Activated T-helper 17 cell treated with anti-CD3 and anti-CD28 coated beads, Interleukin-2, amount 50 U/mL, for 72 hours (primary cell): ENCODE results near the gene OR2L8. TPM values are rescaled to one million over a fixed set of nuclear protein-coding genes. Genes with fewer than 3 reads are reported as not detected.

Source experiments
- ATAC-seq: fragments of 150-1000 bp; cut with Tn5 transposase; replicated peaks from 2 replicates; pipeline ENCODE4 v1.10.0; 2021; ENCODE audit warnings: mild to moderate bottlenecking, moderate library complexity
- H3K27ac Mint-ChIP-seq: one replicate; pipeline ENCODE4 v1.8.0; 2022; ENCODE audit warnings: mixed read lengths
- H3K27me3 Mint-ChIP-seq: one replicate; pipeline ENCODE4 v1.8.0; 2022; ENCODE audit warnings: mixed read lengths
- H3K36me3 Mint-ChIP-seq: one replicate; pipeline ENCODE4 v1.8.0; 2022; ENCODE audit warnings: low read depth, mild to moderate bottlenecking, mixed read lengths
- H3K4me1 Mint-ChIP-seq: one replicate; pipeline ENCODE4 v1.8.0; 2022; ENCODE audit warnings: mixed read lengths
- H3K4me3 Mint-ChIP-seq: one replicate; pipeline ENCODE4 v1.8.0; 2022; ENCODE audit warnings: mild to moderate bottlenecking, mixed read lengths
- H3K9me3 Mint-ChIP-seq: one replicate; pipeline ENCODE4 v1.8.0; 2022; ENCODE audit warnings: mixed read lengths
- total RNA-seq, 2 donors: library from RNA; stranded (reverse); gene quantifications; one replicate each; pipeline ENCODE4 v1.2.3, GENCODE V29; 2022

OR2L8 gene
- not detected for total RNA-seq

GRCh38 chr1:247948558-247948957 is at the start of gene OR2L8:
TSS of gene OR2L8 (plus strand) at chr1:247948858. CDS start at chr1:247948858, 0 bp downstream.
- ATAC-seq, result no peak
- Mint-ChIP-seq H3K4me1 (no peaks in the 10 kb centered on the region), H3K4me3 (no peak within 1 kb of the TSS), H3K9me3 (peaks cover 3% of the 10 kb centered on the region), H3K27ac (no peak within 1 kb of the TSS), H3K27me3 (peaks cover 2% of the 10 kb centered on the region), H3K36me3 (no peaks in the 10 kb centered on the region)

- Mint-ChIP-seq H3K4me3 (peak overlapping the region; percentile 10), H3K27me3 (no peaks in the 10 kb centered on the region), H3K4me1 (peaks cover 14% of the 10 kb centered on the region), H3K9me3 (peaks cover 8% of the 10 kb centered on the region), H3K27ac (peak overlapping the region; percentile 15), H3K36me3 (no peaks in the 10 kb centered on the region)
- ATAC-seq, result no peak
Measured at GRCh38 chr1:247904122-247904521, 44.5 kb upstream of the OR2L8 start.

- no peaks in the 10 kb centered on the region for H3K36me3 Mint-ChIP-seq
- ATAC-seq, result no peak
- peaks cover 14% of the 10 kb centered on the region for H3K4me1 Mint-ChIP-seq
- H3K9me3 Mint-ChIP-seq, result peaks cover 8% of the 10 kb centered on the region
- H3K27ac Mint-ChIP-seq, result no peak overlapping the region
- no peaks in the 10 kb centered on the region for H3K27me3 Mint-ChIP-seq
- H3K4me3 Mint-ChIP-seq, result no peak overlapping the region
Measured at GRCh38 chr1:247905181-247905580, 43.5 kb upstream of the OR2L8 start.

- peak overlapping the region; percentile 95 for H3K27ac Mint-ChIP-seq
- peak overlapping the region; percentile 82 for H3K4me3 Mint-ChIP-seq
- no peak for ATAC-seq
- peaks cover 8% of the 10 kb centered on the region for H3K9me3 Mint-ChIP-seq
- no peaks in the 10 kb centered on the region for H3K27me3 Mint-ChIP-seq
- peaks cover 14% of the 10 kb centered on the region for H3K4me1 Mint-ChIP-seq
- H3K36me3 Mint-ChIP-seq, result no peaks in the 10 kb centered on the region
Measured at GRCh38 chr1:247905910-247906503, 42.7 kb upstream of the OR2L8 start.

GRCh38 chr1:247906504-247907047 is 42.1 kb upstream of the OR2L8 start:
- H3K27me3 Mint-ChIP-seq, result no peaks in the 10 kb centered on the region
- ATAC-seq, result peak; percentile 91
- H3K4me3 Mint-ChIP-seq, result peak overlapping the region; percentile 82
- H3K4me1 Mint-ChIP-seq, result peaks cover 14% of the 10 kb centered on the region
- H3K27ac Mint-ChIP-seq, result peak overlapping the region; percentile 95
- no peaks in the 10 kb centered on the region for H3K36me3 Mint-ChIP-seq
- H3K9me3 Mint-ChIP-seq, result peaks cover 8% of the 10 kb centered on the region

GRCh38 chr1:247908766-247909165 is 39.9 kb upstream of the OR2L8 start:
- Mint-ChIP-seq H3K27me3 (no peaks in the 10 kb centered on the region), H3K27ac (no peak overlapping the region), H3K36me3 (no peaks in the 10 kb centered on the region), H3K4me3 (no peak overlapping the region), H3K4me1 (peaks cover 14% of the 10 kb centered on the region), H3K9me3 (peaks cover 5% of the 10 kb centered on the region)
- ATAC-seq, result no peak

GRCh38 chr1:247913786-247914185 is 34.9 kb upstream of the OR2L8 start:
- H3K27ac Mint-ChIP-seq, result no peak overlapping the region
- peaks cover 8% of the 10 kb centered on the region for H3K27me3 Mint-ChIP-seq
- no peak for ATAC-seq
- no peaks in the 10 kb centered on the region for H3K9me3 Mint-ChIP-seq
- H3K36me3 Mint-ChIP-seq, result no peaks in the 10 kb centered on the region
- no peak overlapping the region for H3K4me3 Mint-ChIP-seq
- H3K4me1 Mint-ChIP-seq, result no peaks in the 10 kb centered on the region

GRCh38 chr1:247914941-247915662 is 33.6 kb upstream of the OR2L8 start:
- no peaks in the 10 kb centered on the region for H3K36me3 Mint-ChIP-seq
- H3K4me3 Mint-ChIP-seq, result no peak overlapping the region
- no peak overlapping the region for H3K27ac Mint-ChIP-seq
- ATAC-seq, result no peak
- no peaks in the 10 kb centered on the region for H3K9me3 Mint-ChIP-seq
- H3K27me3 Mint-ChIP-seq, result peaks cover 8% of the 10 kb centered on the region
- H3K4me1 Mint-ChIP-seq, result no peaks in the 10 kb centered on the region

GRCh38 chr1:247919952-247920351 is 28.7 kb upstream of the OR2L8 start, which contains the start of gene OR2T8:
TSS of gene OR2T8 (plus strand) at chr1:247920252. CDS start at chr1:247921018, 766 bp downstream.
- Mint-ChIP-seq H3K4me3 (no peak within 1 kb of the TSS), H3K27ac (no peak within 1 kb of the TSS), H3K9me3 (no peaks in the 10 kb centered on the region), H3K36me3 (no peaks in the 10 kb centered on the region), H3K4me1 (no peaks in the 10 kb centered on the region), H3K27me3 (peaks cover 10% of the 10 kb centered on the region)
- no peak for ATAC-seq

- H3K27ac Mint-ChIP-seq, result no peak overlapping the region
- H3K4me1 Mint-ChIP-seq, result no peaks in the 10 kb centered on the region
- H3K4me3 Mint-ChIP-seq, result no peak overlapping the region
- H3K36me3 Mint-ChIP-seq, result no peaks in the 10 kb centered on the region
- peaks cover 4% of the 10 kb centered on the region for H3K27me3 Mint-ChIP-seq
- ATAC-seq, result no peak
- no peaks in the 10 kb centered on the region for H3K9me3 Mint-ChIP-seq
Measured at GRCh38 chr1:247923941-247924340, 24.7 kb upstream of the OR2L8 start.

- no peak within 1 kb of the TSS for H3K4me3 Mint-ChIP-seq
- no peaks in the 10 kb centered on the region for H3K9me3 Mint-ChIP-seq
- no peak within 1 kb of the TSS for H3K27ac Mint-ChIP-seq
- ATAC-seq, result no peak
- H3K4me1 Mint-ChIP-seq, result no peaks in the 10 kb centered on the region
- peaks cover 4% of the 10 kb centered on the region for H3K27me3 Mint-ChIP-seq
- H3K36me3 Mint-ChIP-seq, result no peaks in the 10 kb centered on the region
Measured at GRCh38 chr1:247924868-247925267, 23.8 kb upstream of the OR2L8 start, which contains the start of gene OR2AJ1. TSS of gene OR2AJ1 (plus strand) at chr1:247924889. CDS start at chr1:247933769, 8,880 bp downstream.

- no peaks in the 10 kb centered on the region for H3K36me3 Mint-ChIP-seq
- no peak overlapping the region for H3K27ac Mint-ChIP-seq
- no peak for ATAC-seq
Measured at GRCh38 chr1:247933989-247934388, 14.7 kb upstream of the OR2L8 start.

GRCh38 chr1:247935781-247936180 is 12.9 kb upstream of the OR2L8 start:
- H3K9me3 Mint-ChIP-seq, result no peaks in the 10 kb centered on the region
- no peaks in the 10 kb centered on the region for H3K36me3 Mint-ChIP-seq
- H3K27ac Mint-ChIP-seq, result no peak overlapping the region
- peak overlapping the region; percentile 13 for H3K4me3 Mint-ChIP-seq
- no peaks in the 10 kb centered on the region for H3K4me1 Mint-ChIP-seq
- peaks cover 6% of the 10 kb centered on the region for H3K27me3 Mint-ChIP-seq
- no peak for ATAC-seq

More at GRCh38 chr1:247933989-247934388, 14.7 kb upstream of the OR2L8 start:
- H3K4me3 Mint-ChIP-seq, result no peak overlapping the region
- peaks cover 6% of the 10 kb centered on the region for H3K27me3 Mint-ChIP-seq
- H3K4me1 Mint-ChIP-seq, result no peaks in the 10 kb centered on the region
- no peaks in the 10 kb centered on the region for H3K9me3 Mint-ChIP-seq

GRCh38 chr1:247936415-247936814 is 12.2 kb upstream of the OR2L8 start:
- peaks cover 3% of the 10 kb centered on the region for H3K27me3 Mint-ChIP-seq
- no peaks in the 10 kb centered on the region for H3K36me3 Mint-ChIP-seq
- H3K4me3 Mint-ChIP-seq, result peak overlapping the region; percentile 13
- H3K27ac Mint-ChIP-seq, result no peak overlapping the region
- ATAC-seq, result no peak
- no peaks in the 10 kb centered on the region for H3K4me1 Mint-ChIP-seq
- H3K9me3 Mint-ChIP-seq, result no peaks in the 10 kb centered on the region
